HCT116 (cell line): ENCODE measurements around the gene TEK. TPM values are rescaled to one million over a fixed set of nuclear protein-coding genes. Genes with fewer than 3 reads are reported as not detected.

Experiments
- ATAC-seq: fragments of 200-7000 bp; cut with Tn5 transposase; 2 replicates; pipeline ENCODE4 v1.9.1; 2020; ENCODE audit warnings: mild to moderate bottlenecking, moderate library complexity
- BruUV-seq: library from RNA; stranded (reverse); fragments of 400-500 nt; replicated peaks from 2 replicates; lab custom pipeline; 2021; lab: Mats Ljungman, UMichigan
- CTCF ChIA-PET: fragments of 300-600 bp; sonication (Branson Sonifier 250); formaldehyde crosslinking; loops from one replicate; lab custom pipeline; 2021; ENCODE audit warnings: antibody characterized with exemption; lab: Charles Lee
- POLR2A ChIA-PET: fragments of 300-600, 350-600 bp; sonication (Branson Sonifier 250); formaldehyde crosslinking; loops from one replicate; lab custom pipeline; 2021; ENCODE audit warnings: antibody characterized with exemption; lab: Charles Lee
- RAD21 ChIA-PET, 2 experiments: fragments of 300-600 bp; sonication (Branson Sonifier 250); formaldehyde crosslinking; loops; one replicate each; lab custom pipeline; 2023; ENCODE audit warnings: low total read pairs in 2 of 2; ENCODE audit not compliant: uncharacterized antibody in 2 of 2, unreplicated experiment in 2 of 2, low non-redundant PET in 1 of 2; lab: Charles Lee
- DNase-seq: peaks from one replicate; pipeline ENCODE4 v3.0.0-alpha.2; 2010; ENCODE audit warnings: low read depth, low spot score
- H2AFZ ChIP-seq: fragments of 200-600 bp; shearing (Covaris generic), sonication (generic); 2 replicates; pipeline ENCODE4 v1.6.1; 2017; ENCODE audit warnings: low read depth, mixed run types, mixed read lengths, antibody characterized with exemption, low read length; ENCODE audit not compliant: poor library complexity, severe bottlenecking
- H3K27ac ChIP-seq: 2 replicates; pipeline ENCODE4 v1.5.1; 2012; ENCODE audit warnings: low read depth, low read length
- H3K27me3 ChIP-seq: fragments of 200-600 bp; sonication (generic); 2 replicates; pipeline ENCODE4 v1.6.1; 2016; ENCODE audit warnings: mixed run types, low read length, mixed read lengths; ENCODE audit not compliant: insufficient read depth
- H3K36me3 ChIP-seq, 2 experiments: fragments of 200-500 bp in 1 of 2; fragments of 200-600 bp in 1 of 2; sonication (Bioruptor generic) in 1 of 2; sonication (generic) in 1 of 2; 2 replicates each; pipeline versions ENCODE4 v1.5.1 to v1.6.1; 2014 to 2016; ENCODE audit warnings: low read length in 2 of 2, inconsistent platforms in 1 of 2, mixed read lengths in 1 of 2, mixed run types in 1 of 2; ENCODE audit not compliant: insufficient read depth in 2 of 2, control insufficient read depth in 1 of 2
- H3K4me1 ChIP-seq, 2 experiments: fragments of 200-600 bp in 1 of 2; sonication (generic) in 1 of 2; 2 replicates each; pipeline versions ENCODE4 v1.5.1 to v1.6.1; 2012 to 2017; ENCODE audit warnings: low read length in 2 of 2, inconsistent platforms in 1 of 2, mild to moderate bottlenecking in 1 of 2, mixed read lengths in 1 of 2, mixed run types in 1 of 2, moderate library complexity in 1 of 2; ENCODE audit not compliant: insufficient read depth in 2 of 2, control insufficient read depth in 1 of 2
- H3K4me2 ChIP-seq: fragments of 200-600 bp; sonication (generic); 2 replicates; pipeline ENCODE4 v1.6.1; 2017; ENCODE audit warnings: mixed run types, low read length, mixed read lengths
- H3K4me3 ChIP-seq, 2 experiments: fragments of 200-600 bp in 1 of 2; sonication (generic) in 1 of 2; replicated peaks in 1 of 2; 2 replicates each; pipeline ENCODE4 v1.5.1; 2011 to 2016; ENCODE audit warnings: low read length in 2 of 2, control low read depth in 1 of 2, low read depth in 1 of 2, mild to moderate bottlenecking in 1 of 2, mixed read lengths in 1 of 2, mixed run types in 1 of 2
- H3K79me2 ChIP-seq: fragments of 200-600 bp; sonication (generic); 2 replicates; pipeline ENCODE4 v1.6.1; 2017; ENCODE audit warnings: mild to moderate bottlenecking, mixed run types, low read length, moderate library complexity, mixed read lengths; ENCODE audit not compliant: insufficient read depth
- H3K9ac ChIP-seq: fragments of 200-600 bp; sonication (generic); 2 replicates; pipeline ENCODE4 v1.6.1; 2016; ENCODE audit warnings: low read length, mixed read lengths
- H3K9me2 ChIP-seq: fragments of 200-600 bp; sonication (generic), shearing (Covaris generic); 2 replicates; pipeline ENCODE4 v1.6.1; 2017; ENCODE audit warnings: mixed run types, mild to moderate bottlenecking, moderate library complexity; ENCODE audit not compliant: insufficient read depth
- H3K9me3 ChIP-seq, 2 experiments: fragments of 200-500 bp in 1 of 2; fragments of 200-600 bp in 1 of 2; sonication (Bioruptor generic) in 1 of 2; sonication (generic) in 1 of 2; 2 replicates each; pipeline ENCODE4 v1.6.1; 2014 to 2017; ENCODE audit warnings: low read length in 2 of 2, mixed read lengths in 2 of 2, inconsistent platforms in 1 of 2, low read depth in 1 of 2, mild to moderate bottlenecking in 1 of 2, mixed run types in 1 of 2, moderate library complexity in 1 of 2; ENCODE audit not compliant: control insufficient read depth in 1 of 2, insufficient read depth in 1 of 2
- H4K20me1 ChIP-seq: fragments of 200-600 bp; sonication (generic), shearing (Covaris generic); 2 replicates; pipeline ENCODE4 v1.6.1; 2017; ENCODE audit warnings: mixed run types, mild to moderate bottlenecking, moderate library complexity; ENCODE audit not compliant: insufficient read depth
- CBX3 ChIP-seq: IDR thresholded peaks from 2 replicates; pipeline ENCODE4 v1.6.1; 2012; ENCODE audit warnings: low read depth
- EGR1 ChIP-seq: IDR thresholded peaks from 2 replicates; pipeline ENCODE4 v1.6.1; 2012; ENCODE audit warnings: low read depth
- EZH2 ChIP-seq: fragments of 200-600 bp; sonication (generic); IDR thresholded peaks from 2 replicates; pipeline ENCODE4 v1.6.1; 2017; ENCODE audit warnings: antibody characterized with exemption, mixed run types
- EZH2phosphoT487 ChIP-seq: fragments of 200-600 bp; IDR thresholded peaks from 2 replicates; pipeline ENCODE4 v1.6.1; 2018; ENCODE audit warnings: antibody characterized with exemption, borderline replicate concordance
- FOSL1 ChIP-seq: IDR thresholded peaks from 2 replicates; pipeline ENCODE4 v1.6.1; 2012; ENCODE audit warnings: low read depth
- JUND ChIP-seq: IDR thresholded peaks from 2 replicates; pipeline ENCODE4 v1.6.1; 2012
- POLR2A ChIP-seq: IDR thresholded peaks from 2 replicates; pipeline ENCODE4 v1.7.0; 2011; ENCODE audit warnings: borderline replicate concordance; ENCODE audit not compliant: insufficient read depth, insufficient read length; ENCODE audit errors: extremely low read depth
- POLR2AphosphoS5 ChIP-seq: IDR thresholded peaks from 2 replicates; pipeline ENCODE4 v1.6.1; 2011; ENCODE audit warnings: mild to moderate bottlenecking, low read depth, low read length, moderate library complexity
- SIN3A ChIP-seq: IDR thresholded peaks from 2 replicates; pipeline ENCODE4 v1.6.1; 2012; ENCODE audit warnings: low read depth
- SP1 ChIP-seq: IDR thresholded peaks from 2 replicates; pipeline ENCODE4 v1.6.1; 2012; ENCODE audit warnings: low read depth
- SRF ChIP-seq: IDR thresholded peaks from 2 replicates; pipeline ENCODE4 v1.6.1; 2012; ENCODE audit warnings: low read depth
- TCF7L2 ChIP-seq: IDR thresholded peaks from 2 replicates; pipeline ENCODE4 v1.7.0; 2011; ENCODE audit warnings: borderline replicate concordance, inconsistent platforms; ENCODE audit not compliant: insufficient read depth, insufficient read length; ENCODE audit errors: extremely low read depth
- YY1 ChIP-seq: IDR thresholded peaks from 2 replicates; pipeline ENCODE4 v1.6.1; 2011; ENCODE audit warnings: low read length, low read depth, moderate library complexity, mild to moderate bottlenecking; ENCODE audit not compliant: insufficient replicate concordance; ENCODE audit errors: extremely low read depth
- ZFX ChIP-seq: fragments of 450-650 bp; IDR thresholded peaks from 2 replicates; pipeline ENCODE4 v1.6.1; 2017
- ZNF274 ChIP-seq: fragments of 200-500 bp; sonication (Bioruptor generic); IDR thresholded peaks from 2 replicates; pipeline ENCODE4 v1.6.1; 2014; ENCODE audit warnings: mild to moderate bottlenecking, low read depth, low read length, inconsistent platforms
- intact Hi-C: fragments of 100-400 bp; cut with micrococcal nuclease; formaldehyde crosslinking; loops from 2 replicates; pipeline ENCODE4 v1.10.0; 2022
- total RNA-seq: library from RNA; stranded (reverse); gene quantifications from one replicate; pipeline ENCODE4 v1.2.1, GENCODE V29; 2021; ENCODE audit not compliant: unreplicated experiment
- TF ChIP-seq, protein P1 (sequence below): IDR thresholded peaks from 2 replicates; pipeline ENCODE4 v1.6.1; 2012; ENCODE audit warnings: low read depth
- TF ChIP-seq, protein P2 (sequence below): IDR thresholded peaks from 2 replicates; pipeline ENCODE4 v1.6.1; 2012
- TF ChIP-seq, protein P3 (sequence below): IDR thresholded peaks from 2 replicates; pipeline ENCODE4 v1.6.1; 2011; ENCODE audit warnings: mild to moderate bottlenecking, low read length, moderate library complexity; ENCODE audit not compliant: insufficient replicate concordance; ENCODE audit errors: extremely low read depth
- TF ChIP-seq, protein P4 (sequence below): IDR thresholded peaks from 2 replicates; pipeline ENCODE4 v1.6.1; 2012
- TF ChIP-seq, protein P5 (sequence below), 3 experiments: fragments of 200-600 bp in 1 of 3; sonication (generic) in 1 of 3; IDR thresholded peaks in 2 of 3; conservative IDR thresholded peaks in 1 of 3; 2 replicates each; pipeline ENCODE4 v1.5.1; 2012 to 2017; ENCODE audit warnings: low read depth in 2 of 3, low read length in 2 of 3, antibody characterized with exemption in 1 of 3, borderline replicate concordance in 1 of 3, control low read depth in 1 of 3, mild to moderate bottlenecking in 1 of 3, mixed read lengths in 1 of 3, mixed run types in 1 of 3, moderate library complexity in 1 of 3; ENCODE audit not compliant: insufficient read depth in 1 of 3

The TEK gene
- total RNA-seq, 1 experiment from 2014 or later: 0.15 TPM

DNA sequence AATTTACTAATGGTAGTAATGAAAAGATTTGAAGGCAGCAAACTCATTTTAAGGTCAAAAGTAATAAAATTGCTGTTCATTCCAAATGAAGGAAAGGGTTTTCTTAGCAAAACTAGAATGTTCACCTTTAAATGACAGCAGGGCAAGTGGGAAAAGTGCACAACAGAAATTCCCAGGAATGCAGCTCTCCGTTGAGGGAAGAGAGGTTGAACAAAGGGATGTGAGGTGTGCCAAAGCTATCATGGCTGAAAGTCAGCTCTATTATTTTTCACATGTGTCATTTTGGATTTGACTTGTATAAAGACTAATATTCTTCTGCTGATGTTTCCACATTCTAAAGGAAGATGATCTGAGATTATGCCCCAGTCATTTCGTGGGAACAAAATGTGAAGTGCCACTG lies 51.6 kb downstream of the TEK start:
- H3K9me3 ChIP-seq: no peaks in the 10 kb centered on the region
- no peaks in the 10 kb centered on the region; a peak in 1 of 4 replicates for H3K4me1 ChIP-seq
- H3K36me3 ChIP-seq: no peaks in the 10 kb centered on the region
- ChIA-PET POLR2A (no interaction called here), RAD21 (no interaction called here), CTCF (no interaction called here)
- H3K9me2 ChIP-seq: no peaks in the 10 kb centered on the region
- H4K20me1 ChIP-seq: no peaks in the 10 kb centered on the region
- no peak overlapping the region for H2AFZ ChIP-seq
- no peaks in the 10 kb centered on the region for H3K79me2 ChIP-seq
- ATAC-seq: no peak
- H3K27me3 ChIP-seq: no peaks in the 10 kb centered on the region
- no TSS peak for BruUV-seq
- H3K9ac ChIP-seq: no peak overlapping the region
- H3K27ac ChIP-seq: no peak overlapping the region
- H3K4me2 ChIP-seq: no peak overlapping the region
- TF ChIP-seq ZNF274 (no peak), EGR1 (no peak), POLR2AphosphoS5 (no peak), YY1 (no peak), CBX3 (no peak), FOSL1 (no peak), SIN3A (no peak), EZH2phosphoT487 (no peak), SRF (no peak), JUND (no peak), POLR2A (no peak), EZH2 (no peak), ZFX (no peak), SP1 (no peak), TCF7L2 (no peak)
- TF ChIP-seq, protein P1, sequence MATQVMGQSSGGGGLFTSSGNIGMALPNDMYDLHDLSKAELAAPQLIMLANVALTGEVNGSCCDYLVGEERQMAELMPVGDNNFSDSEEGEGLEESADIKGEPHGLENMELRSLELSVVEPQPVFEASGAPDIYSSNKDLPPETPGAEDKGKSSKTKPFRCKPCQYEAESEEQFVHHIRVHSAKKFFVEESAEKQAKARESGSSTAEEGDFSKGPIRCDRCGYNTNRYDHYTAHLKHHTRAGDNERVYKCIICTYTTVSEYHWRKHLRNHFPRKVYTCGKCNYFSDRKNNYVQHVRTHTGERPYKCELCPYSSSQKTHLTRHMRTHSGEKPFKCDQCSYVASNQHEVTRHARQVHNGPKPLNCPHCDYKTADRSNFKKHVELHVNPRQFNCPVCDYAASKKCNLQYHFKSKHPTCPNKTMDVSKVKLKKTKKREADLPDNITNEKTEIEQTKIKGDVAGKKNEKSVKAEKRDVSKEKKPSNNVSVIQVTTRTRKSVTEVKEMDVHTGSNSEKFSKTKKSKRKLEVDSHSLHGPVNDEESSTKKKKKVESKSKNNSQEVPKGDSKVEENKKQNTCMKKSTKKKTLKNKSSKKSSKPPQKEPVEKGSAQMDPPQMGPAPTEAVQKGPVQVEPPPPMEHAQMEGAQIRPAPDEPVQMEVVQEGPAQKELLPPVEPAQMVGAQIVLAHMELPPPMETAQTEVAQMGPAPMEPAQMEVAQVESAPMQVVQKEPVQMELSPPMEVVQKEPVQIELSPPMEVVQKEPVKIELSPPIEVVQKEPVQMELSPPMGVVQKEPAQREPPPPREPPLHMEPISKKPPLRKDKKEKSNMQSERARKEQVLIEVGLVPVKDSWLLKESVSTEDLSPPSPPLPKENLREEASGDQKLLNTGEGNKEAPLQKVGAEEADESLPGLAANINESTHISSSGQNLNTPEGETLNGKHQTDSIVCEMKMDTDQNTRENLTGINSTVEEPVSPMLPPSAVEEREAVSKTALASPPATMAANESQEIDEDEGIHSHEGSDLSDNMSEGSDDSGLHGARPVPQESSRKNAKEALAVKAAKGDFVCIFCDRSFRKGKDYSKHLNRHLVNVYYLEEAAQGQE: no peak
- TF ChIP-seq, protein P2, sequence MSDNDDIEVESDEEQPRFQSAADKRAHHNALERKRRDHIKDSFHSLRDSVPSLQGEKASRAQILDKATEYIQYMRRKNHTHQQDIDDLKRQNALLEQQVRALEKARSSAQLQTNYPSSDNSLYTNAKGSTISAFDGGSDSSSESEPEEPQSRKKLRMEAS: no peak
- TF ChIP-seq, protein P3, sequence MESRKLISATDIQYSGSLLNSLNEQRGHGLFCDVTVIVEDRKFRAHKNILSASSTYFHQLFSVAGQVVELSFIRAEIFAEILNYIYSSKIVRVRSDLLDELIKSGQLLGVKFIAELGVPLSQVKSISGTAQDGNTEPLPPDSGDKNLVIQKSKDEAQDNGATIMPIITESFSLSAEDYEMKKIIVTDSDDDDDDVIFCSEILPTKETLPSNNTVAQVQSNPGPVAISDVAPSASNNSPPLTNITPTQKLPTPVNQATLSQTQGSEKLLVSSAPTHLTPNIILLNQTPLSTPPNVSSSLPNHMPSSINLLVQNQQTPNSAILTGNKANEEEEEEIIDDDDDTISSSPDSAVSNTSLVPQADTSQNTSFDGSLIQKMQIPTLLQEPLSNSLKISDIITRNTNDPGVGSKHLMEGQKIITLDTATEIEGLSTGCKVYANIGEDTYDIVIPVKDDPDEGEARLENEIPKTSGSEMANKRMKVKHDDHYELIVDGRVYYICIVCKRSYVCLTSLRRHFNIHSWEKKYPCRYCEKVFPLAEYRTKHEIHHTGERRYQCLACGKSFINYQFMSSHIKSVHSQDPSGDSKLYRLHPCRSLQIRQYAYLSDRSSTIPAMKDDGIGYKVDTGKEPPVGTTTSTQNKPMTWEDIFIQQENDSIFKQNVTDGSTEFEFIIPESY: no peak
- TF ChIP-seq, protein P4, sequence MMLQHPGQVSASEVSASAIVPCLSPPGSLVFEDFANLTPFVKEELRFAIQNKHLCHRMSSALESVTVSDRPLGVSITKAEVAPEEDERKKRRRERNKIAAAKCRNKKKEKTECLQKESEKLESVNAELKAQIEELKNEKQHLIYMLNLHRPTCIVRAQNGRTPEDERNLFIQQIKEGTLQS: no peak
- TF ChIP-seq, protein P5, sequence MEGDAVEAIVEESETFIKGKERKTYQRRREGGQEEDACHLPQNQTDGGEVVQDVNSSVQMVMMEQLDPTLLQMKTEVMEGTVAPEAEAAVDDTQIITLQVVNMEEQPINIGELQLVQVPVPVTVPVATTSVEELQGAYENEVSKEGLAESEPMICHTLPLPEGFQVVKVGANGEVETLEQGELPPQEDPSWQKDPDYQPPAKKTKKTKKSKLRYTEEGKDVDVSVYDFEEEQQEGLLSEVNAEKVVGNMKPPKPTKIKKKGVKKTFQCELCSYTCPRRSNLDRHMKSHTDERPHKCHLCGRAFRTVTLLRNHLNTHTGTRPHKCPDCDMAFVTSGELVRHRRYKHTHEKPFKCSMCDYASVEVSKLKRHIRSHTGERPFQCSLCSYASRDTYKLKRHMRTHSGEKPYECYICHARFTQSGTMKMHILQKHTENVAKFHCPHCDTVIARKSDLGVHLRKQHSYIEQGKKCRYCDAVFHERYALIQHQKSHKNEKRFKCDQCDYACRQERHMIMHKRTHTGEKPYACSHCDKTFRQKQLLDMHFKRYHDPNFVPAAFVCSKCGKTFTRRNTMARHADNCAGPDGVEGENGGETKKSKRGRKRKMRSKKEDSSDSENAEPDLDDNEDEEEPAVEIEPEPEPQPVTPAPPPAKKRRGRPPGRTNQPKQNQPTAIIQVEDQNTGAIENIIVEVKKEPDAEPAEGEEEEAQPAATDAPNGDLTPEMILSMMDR (IDR thresholded peaks at IDR 0.05 in 2 of 3, conservative IDR thresholded peaks at IDR 0.05 in 1 of 3; ENCODE audit: borderline replicate concordance in 1 of 3, insufficient read depth in 1 of 3, low read depth in 2 of 3, low read length in 2 of 3): no peak
- DNase-seq: no peak
- intact Hi-C loops: no loop called here
- H3K4me3 ChIP-seq: no peak overlapping the region
